ENCODE data around the gene TBCD. TPM values are rescaled to one million over a fixed set of nuclear protein-coding genes. Genes with fewer than 3 reads are reported as not detected.
A peak's percentile ranks its signal among the peaks of the same experiment; 100 is the strongest.
"Not testable (repeated sequence)": the region's sequence is repeated elsewhere in the genome, so short reads cannot be mapped to it uniquely, and the experiment has no call there.

TBCD gene
- total RNA-seq, 2 donors from 2014 or later = 64.0 to 123 TPM

- intact Hi-C loops (cut with DNase I) = no loop called here
- no peak for DNase-seq (ENCODE audit: low spot score)
- H3K36me3 ChIP-seq = no peaks in the 10 kb centered on the region
- WGBS = 86% methylated on average over 21 of the region's 21 CpGs
- H3K27ac ChIP-seq = no peak overlapping the region
- TF ChIP-seq POLR2AphosphoS5 (IDR thresholded peaks at IDR 0.05) = no peak
- TF ChIP-seq POLR2A (IDR thresholded peaks at IDR 0.05) = no peak
- TF ChIP-seq CTCF (IDR thresholded peaks at IDR 0.05) = no peak
- no peaks in the 10 kb centered on the region for H3K4me1 ChIP-seq (replicated peaks)
- H3K4me3 ChIP-seq = no peak overlapping the region
- H3K9me3 ChIP-seq = no peaks in the 10 kb centered on the region
- no peaks in the 10 kb centered on the region for H3K27me3 ChIP-seq (replicated peaks; ENCODE audit: insufficient read depth)
These were observed 210.4 kb downstream of the TBCD start for GRCh38 chr17:82962163-82962720.

- H3K27me3 ChIP-seq (replicated peaks; ENCODE audit: insufficient read depth) = no peaks in the 10 kb centered on the region
- H3K4me1 ChIP-seq (replicated peaks) = no peaks in the 10 kb centered on the region
- no peaks in the 10 kb centered on the region for H3K9me3 ChIP-seq
- peak; percentile 59 for DNase-seq (ENCODE audit: low spot score)
- H3K4me3 ChIP-seq = no peak overlapping the region
- intact Hi-C loops (cut with DNase I) = no loop called here
- no peak overlapping the region for H3K27ac ChIP-seq
- TF ChIP-seq CTCF (IDR thresholded peaks at IDR 0.05) = peak in 3 of 4 experiments; percentile 69 to 83 (median 71)
- no peak for TF ChIP-seq POLR2A (IDR thresholded peaks at IDR 0.05)
- WGBS = 20% methylated on average over 18 of the region's 25 CpGs
- no peaks in the 10 kb centered on the region for H3K36me3 ChIP-seq
These were observed 211.5 kb downstream of the TBCD start for GRCh38 chr17:82963104-82963950.

GRCh38 chr17:82964451-82964850 lies 212.6 kb downstream of the TBCD start:
- H3K27ac ChIP-seq; H3K4me3 ChIP-seq; DNase-seq (ENCODE audit: low spot score); H3K4me1 ChIP-seq (replicated peaks); H3K36me3 ChIP-seq; H3K27me3 ChIP-seq (replicated peaks; ENCODE audit: insufficient read depth); H3K9me3 ChIP-seq; intact Hi-C loops (cut with DNase I): not testable (repeated sequence)
- 94% methylated on average over 30 of the region's 32 CpGs for WGBS

- Histone ChIP-seq H3K27ac (no peak overlapping the region), H3K36me3 (no peaks in the 10 kb centered on the region), H3K4me3 (no peak overlapping the region), H3K9me3 (no peaks in the 10 kb centered on the region), H3K27me3 (replicated peaks; ENCODE audit: insufficient read depth) (no peaks in the 10 kb centered on the region), H3K4me1 (replicated peaks) (no peaks in the 10 kb centered on the region)
- WGBS = 90% methylated on average over 22 of the region's 25 CpGs
- DNase-seq (ENCODE audit: low spot score) = no peak
- intact Hi-C loops (cut with DNase I) = no loop called here
- no peak for TF ChIP-seq POLR2A (IDR thresholded peaks at IDR 0.05)
- no peak for TF ChIP-seq CTCF (IDR thresholded peaks at IDR 0.05)
- no peak for TF ChIP-seq POLR2AphosphoS5 (IDR thresholded peaks at IDR 0.05)
These were observed 213.0 kb downstream of the TBCD start for GRCh38 chr17:82964851-82965341.

GRCh38 chr17:82965371-82965770 lies 213.5 kb downstream of the TBCD start:
- DNase-seq (ENCODE audit: low spot score) = no peak
- Histone ChIP-seq H3K36me3 (no peaks in the 10 kb centered on the region), H3K9me3 (no peaks in the 10 kb centered on the region), H3K27ac (no peak overlapping the region), H3K4me1 (replicated peaks) (no peaks in the 10 kb centered on the region), H3K27me3 (replicated peaks; ENCODE audit: insufficient read depth) (no peaks in the 10 kb centered on the region), H3K4me3 (no peak overlapping the region)
- WGBS = 73% methylated on average over 13 of the region's 13 CpGs
- intact Hi-C loops (cut with DNase I) = no loop called here
- TF ChIP-seq POLR2A (IDR thresholded peaks at IDR 0.05) = no peak
- no peak for TF ChIP-seq CTCF (IDR thresholded peaks at IDR 0.05)
- no peak for TF ChIP-seq POLR2AphosphoS5 (IDR thresholded peaks at IDR 0.05)
